AG20443 (cell line): ENCODE results near the gene IRX4.

Experiments used
- DNase-seq: peaks from one replicate; pipeline ENCODE4 v3.0.0; 2012; ENCODE audit warnings: low spot score, mixed read lengths

IRX4 gene

GRCh38 chr5:1913578-1913977, 30.9 kb upstream of the IRX4 start:
- no peak for DNase-seq

- no peak for DNase-seq
These were observed 30.3 kb upstream of the IRX4 start for GRCh38 chr5:1912951-1913565.

- DNase-seq, result no peak
These were observed 29.1 kb upstream of the IRX4 start for GRCh38 chr5:1911773-1912235.

- DNase-seq, result no peak
These were observed 28.4 kb upstream of the IRX4 start for GRCh38 chr5:1910861-1911772.

- DNase-seq, result no peak
These were observed 27.5 kb upstream of the IRX4 start for GRCh38 chr5:1910081-1910760.

GRCh38 chr5:1909346-1909985, 26.7 kb upstream of the IRX4 start:
- DNase-seq, result no peak

GRCh38 chr5:1908931-1909330, 26.2 kb upstream of the IRX4 start:
- DNase-seq, result no peak

- DNase-seq, result no peak
These were observed 24.9 kb upstream of the IRX4 start for GRCh38 chr5:1907616-1908015.

- no peak for DNase-seq
These were observed 22.4 kb upstream of the IRX4 start for GRCh38 chr5:1905108-1905507.

GRCh38 chr5:1901983-1902382, 19.3 kb upstream of the IRX4 start:
- DNase-seq, result no peak

- DNase-seq, result no peak
These were observed 18.3 kb upstream of the IRX4 start for GRCh38 chr5:1901061-1901460.

- no peak for DNase-seq
These were observed 16.5 kb upstream of the IRX4 start for GRCh38 chr5:1899201-1899600.

- DNase-seq, result no peak
These were observed 15.2 kb upstream of the IRX4 start for GRCh38 chr5:1897816-1898450.

- DNase-seq, result no peak
These were observed 14.7 kb upstream of the IRX4 start for GRCh38 chr5:1897386-1897785.

- DNase-seq, result no peak
These were observed 14.1 kb upstream of the IRX4 start for GRCh38 chr5:1896602-1897376.

- no peak for DNase-seq
These were observed 13.2 kb upstream of the IRX4 start for GRCh38 chr5:1895739-1896420.

- no peak for DNase-seq
These were observed 11.5 kb upstream of the IRX4 start for GRCh38 chr5:1894243-1894642.

GRCh38 chr5:1893754-1894153, 11.0 kb upstream of the IRX4 start:
- DNase-seq, result no peak

- no peak for DNase-seq
These were observed 10.1 kb upstream of the IRX4 start for GRCh38 chr5:1892685-1893445.

- DNase-seq, result no peak
These were observed 9.5 kb upstream of the IRX4 start for GRCh38 chr5:1892211-1892610.
